ENCODE results near the gene GATC. TPM values are rescaled to one million over a fixed set of nuclear protein-coding genes. Genes with fewer than 3 reads are reported as not detected.

GATC gene
- total RNA-seq, 1 donor, result 16.4 TPM

DNA sequence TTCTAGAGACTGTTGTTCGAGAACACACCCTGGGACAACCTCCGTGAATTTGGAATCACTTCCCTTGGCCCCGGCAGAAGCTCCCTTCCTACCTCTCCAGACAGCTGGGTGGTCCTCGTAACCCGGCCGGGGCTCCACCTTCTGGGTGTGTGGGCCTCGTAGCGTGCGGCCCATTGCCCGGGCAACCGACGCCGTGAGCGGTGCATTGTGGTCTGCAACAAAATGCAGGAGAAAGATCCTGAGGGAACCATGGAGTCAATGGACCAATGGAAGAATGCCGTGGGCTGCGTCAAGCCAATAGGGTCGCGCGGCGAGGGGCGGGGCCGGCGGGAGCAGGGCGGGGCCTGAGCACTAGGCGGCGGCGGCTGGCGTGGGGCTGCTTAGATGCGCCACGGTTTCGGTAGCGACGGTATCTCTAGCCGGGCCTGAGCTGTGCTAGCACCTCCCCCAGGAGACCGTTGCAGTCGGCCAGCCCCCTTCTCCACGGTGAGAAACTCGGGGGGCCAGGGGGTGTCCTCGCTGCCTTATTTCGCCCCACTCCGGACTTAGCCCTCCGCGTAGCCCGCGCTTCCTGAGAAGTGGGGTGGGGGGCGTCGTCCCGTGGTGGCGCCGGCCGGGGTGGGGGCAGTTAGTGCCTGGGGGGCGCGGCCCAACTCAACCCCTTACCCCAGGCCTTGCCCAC lies 49.6 kb downstream of the GATC start, which contains the start of gene DYNLL1:
Gene DYNLL1 (plus strand): TSS at position 383 of the 682 bp plus-strand sequence. CDS start 309 bp downstream, outside the sequence.
- DNase-seq (ENCODE audit: low read depth in 2 of 3, low spot score in 2 of 3), result peak; percentile 93 to 98 (median 96)

DNA sequence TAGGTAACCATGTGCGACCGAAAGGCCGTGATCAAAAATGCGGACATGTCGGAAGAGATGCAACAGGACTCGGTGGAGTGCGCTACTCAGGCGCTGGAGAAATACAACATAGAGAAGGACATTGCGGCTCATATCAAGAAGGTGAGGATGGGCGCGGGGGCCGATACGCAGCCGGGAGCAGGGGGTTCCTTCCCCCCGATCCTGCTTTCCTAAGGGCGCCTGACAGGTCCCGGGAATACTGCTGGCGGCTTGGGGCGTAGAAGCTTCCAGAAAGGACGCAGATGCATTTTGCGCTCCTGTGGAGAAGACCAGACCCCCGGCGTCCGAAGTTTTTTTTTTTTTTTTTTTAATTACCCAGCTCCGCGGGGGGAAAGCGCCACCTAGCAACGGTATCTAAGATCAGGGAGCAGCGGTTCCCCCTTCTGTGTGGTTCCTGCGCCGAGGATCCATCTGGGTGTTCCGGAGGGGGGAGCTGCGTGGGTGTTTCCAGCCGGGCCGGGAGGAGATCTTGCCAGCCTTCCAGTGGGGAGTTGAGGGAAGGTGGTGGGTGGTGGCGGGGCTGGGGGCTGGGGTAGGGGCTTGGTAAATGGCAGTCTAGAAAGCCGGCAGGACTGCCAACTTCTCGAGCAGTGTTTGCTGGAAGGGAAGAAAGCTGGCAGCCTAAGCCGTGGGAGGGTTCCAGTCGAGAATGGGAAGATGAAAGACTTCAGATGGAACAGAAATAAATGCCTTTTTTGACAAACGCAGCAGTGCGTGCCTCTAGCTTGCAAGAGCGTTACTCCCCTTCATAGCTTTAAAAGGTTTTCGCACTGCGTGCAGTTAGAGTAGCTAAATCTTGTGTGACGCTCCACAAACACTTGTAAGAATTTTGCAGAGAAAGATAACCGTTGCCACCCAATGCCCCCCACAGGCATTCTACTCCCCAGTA lies 50.4 kb downstream of the GATC start:
- DNase-seq (ENCODE audit: low read depth in 2 of 3, low spot score in 2 of 3), result peak; percentile 18 to 74 (median 68)

DNA sequence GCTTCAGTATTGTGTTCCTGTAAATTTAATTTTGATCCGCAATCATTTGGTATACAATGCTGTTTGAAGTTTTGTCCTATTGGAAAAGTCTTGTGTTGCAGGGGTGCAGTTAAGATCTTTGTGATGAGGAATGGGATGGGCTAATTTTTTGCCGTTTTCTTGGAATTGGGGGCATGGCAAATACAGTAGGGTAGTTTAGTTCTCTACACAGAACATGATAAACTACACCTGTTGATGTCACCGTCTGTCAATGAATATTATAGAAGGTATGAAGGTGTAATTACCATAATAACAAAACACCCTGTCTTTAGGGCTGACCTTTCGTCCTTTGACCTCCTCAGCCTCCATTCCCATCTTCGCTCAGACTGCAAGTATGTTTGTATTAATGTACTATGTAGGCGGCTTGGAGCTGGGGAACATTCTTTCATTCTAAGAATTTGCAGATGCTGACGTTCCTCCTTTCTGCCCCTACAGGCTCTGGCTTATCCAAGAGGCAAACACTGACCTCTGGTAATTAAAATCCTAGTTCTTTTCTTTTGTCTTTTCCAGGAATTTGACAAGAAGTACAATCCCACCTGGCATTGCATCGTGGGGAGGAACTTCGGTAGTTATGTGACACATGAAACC lies 51.4 kb downstream of the GATC start:
- DNase-seq (ENCODE audit: low read depth in 2 of 3, low spot score in 2 of 3), result no peak

DNA sequence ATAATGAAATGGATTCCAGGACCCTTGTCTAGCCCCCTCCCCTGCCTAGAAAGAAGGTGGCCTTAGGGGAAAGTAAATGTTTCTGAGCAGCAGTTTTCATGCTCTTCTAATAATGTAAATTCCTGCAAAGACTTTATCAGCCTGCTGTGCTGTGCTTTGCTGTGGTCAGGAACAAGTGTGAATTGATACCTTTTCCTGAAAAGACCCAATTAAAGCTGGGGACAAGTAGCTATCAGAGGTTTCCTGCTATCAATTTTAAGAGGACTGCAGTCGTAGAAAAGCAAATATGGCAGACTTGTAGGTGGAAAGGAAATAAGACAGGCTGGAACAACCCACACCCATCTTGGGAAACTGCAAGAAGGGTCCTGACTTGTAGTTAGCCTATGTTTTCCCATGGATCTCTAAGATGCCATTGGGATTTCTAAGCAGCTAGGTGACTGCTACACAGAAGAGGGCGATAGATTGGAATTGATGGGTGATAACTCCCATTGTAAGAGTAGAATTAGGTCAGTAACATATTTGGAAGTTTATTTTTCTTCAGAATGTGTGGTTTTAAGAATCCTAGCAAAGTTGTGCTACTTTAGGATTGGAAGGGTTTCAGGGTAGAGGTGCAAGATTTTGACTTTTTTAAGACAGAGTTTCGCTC lies 52.7 kb downstream of the GATC start:
- DNase-seq (ENCODE audit: low read depth in 2 of 3, low spot score in 2 of 3), result no peak

DNA sequence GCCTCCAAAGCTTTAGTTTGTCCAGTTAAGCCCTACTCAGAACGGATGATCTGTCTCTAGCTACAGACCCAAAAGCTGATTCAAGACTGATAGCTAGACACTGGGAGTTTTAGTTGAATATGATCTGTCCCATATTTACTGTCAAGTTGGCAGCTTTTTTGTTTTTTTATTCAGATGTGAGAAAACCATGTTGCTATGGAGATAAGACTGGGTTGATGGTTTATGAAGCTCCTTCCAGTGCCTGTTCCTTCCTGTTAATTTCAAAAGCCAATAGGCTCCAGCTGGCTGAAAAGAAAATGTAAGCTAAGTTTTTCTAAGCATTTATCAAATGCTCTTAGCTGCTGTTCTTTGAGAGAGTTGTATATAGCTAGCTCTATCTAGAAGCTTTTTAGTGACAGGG lies 54.3 kb downstream of the GATC start:
- peak in 1 of 3 donors; percentile 33 for DNase-seq (ENCODE audit: low read depth in 2 of 3, low spot score in 2 of 3)

DNA sequence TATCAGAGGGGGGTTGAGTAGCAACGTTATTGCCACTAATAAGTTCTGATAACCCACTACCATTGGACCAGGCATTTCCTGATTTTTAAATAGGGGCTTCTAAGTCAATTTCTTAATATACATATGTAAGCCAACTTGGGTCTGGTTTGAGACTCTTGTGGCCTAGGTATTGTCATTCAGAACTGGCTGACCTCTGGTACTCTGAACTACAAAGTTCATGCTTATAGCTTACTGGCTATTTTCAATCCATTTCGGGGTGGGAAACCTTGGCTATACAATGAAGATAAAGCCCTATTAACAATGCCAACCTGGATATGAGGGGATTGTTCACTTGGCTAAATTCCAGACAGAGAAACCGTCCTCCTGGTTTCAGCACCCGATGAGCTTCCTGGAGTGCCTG lies 58.3 kb downstream of the GATC start:
- no peak for DNase-seq (ENCODE audit: low read depth in 2 of 3, low spot score in 2 of 3)

DNA sequence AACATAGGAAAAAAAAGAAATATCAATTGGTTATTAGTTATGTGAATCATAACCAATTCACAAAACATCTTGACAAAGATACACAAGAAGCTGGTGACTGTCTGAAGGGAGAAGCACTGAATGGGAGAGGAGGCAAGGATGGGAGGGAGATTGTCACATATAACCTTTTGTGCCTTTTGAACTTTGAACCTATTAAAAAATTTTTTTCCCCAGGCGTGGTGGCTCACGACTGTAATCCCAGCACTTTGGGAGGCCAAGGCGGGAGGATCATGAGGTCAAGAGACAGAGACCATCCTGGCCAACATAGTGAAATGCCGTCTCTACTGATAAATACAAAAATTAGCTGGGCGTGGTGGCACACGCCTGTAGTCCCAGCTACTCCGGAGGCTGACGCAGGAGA lies 62.3 kb downstream of the GATC start:
- no peak for DNase-seq (ENCODE audit: low read depth in 2 of 3, low spot score in 2 of 3)

Small RNAs within 50 kb of the gene (small RNA-seq; reads per million reads assigned to genes)
- not detected for gene RF00019

Other genes starting within 250 kb of the GATC start
- gene RPLP0, start 245.3 kb upstream of the GATC start, total RNA-seq, result 7,099 TPM
- 24.8 TPM for gene PXN, start 180.7 kb upstream of the GATC start, total RNA-seq
- gene RNU4-2, start 154.5 kb upstream of the GATC start, total RNA-seq, result under 0.01 TPM
- under 0.01 TPM for gene RNU4-1, start 153.2 kb upstream of the GATC start, total RNA-seq
- 1.1 TPM for gene SIRT4, start 144.1 kb upstream of the GATC start, total RNA-seq
- gene PLA2G1B, start 118.7 kb upstream of the GATC start, total RNA-seq, result 1.3 TPM
- gene MSI1, start 77.3 kb upstream of the GATC start, total RNA-seq, result not detected
- gene COX6A1, start 8.3 kb upstream of the GATC start, total RNA-seq, result 380 TPM
- gene TRIAP1, start 60 bp upstream of the GATC start, total RNA-seq, result 9.4 TPM
- gene SRSF9, start 23.3 kb downstream of the GATC start, total RNA-seq, result 144 TPM
- 233 TPM for gene DYNLL1, start 49.7 kb downstream of the GATC start, total RNA-seq
- gene COQ5, start 82.7 kb downstream of the GATC start, total RNA-seq, result 15.3 TPM
- gene RNF10, start 87.9 kb downstream of the GATC start, total RNA-seq, result 144 TPM
- 38.0 TPM for gene POP5, start 135.0 kb downstream of the GATC start, total RNA-seq
- under 0.01 TPM for gene CABP1, start 194.2 kb downstream of the GATC start, total RNA-seq
- gene MLEC, start 240.7 kb downstream of the GATC start, total RNA-seq, result 41.2 TPM